NCI-H526 (cell line): ENCODE measurements around the gene NLRP6.
A peak's percentile ranks its signal among the peaks of the same experiment; 100 is the strongest.
"Not testable (repeated sequence)": the region's sequence is repeated elsewhere in the genome, so short reads cannot be mapped to it uniquely, and the experiment has no call there.

Experiments used
- DNase-seq, 2 experiments: peaks; one replicate each; lab custom pipeline; 2025; lab: John Stamatoyannopoulos, UW

Gene NLRP6

DNA sequence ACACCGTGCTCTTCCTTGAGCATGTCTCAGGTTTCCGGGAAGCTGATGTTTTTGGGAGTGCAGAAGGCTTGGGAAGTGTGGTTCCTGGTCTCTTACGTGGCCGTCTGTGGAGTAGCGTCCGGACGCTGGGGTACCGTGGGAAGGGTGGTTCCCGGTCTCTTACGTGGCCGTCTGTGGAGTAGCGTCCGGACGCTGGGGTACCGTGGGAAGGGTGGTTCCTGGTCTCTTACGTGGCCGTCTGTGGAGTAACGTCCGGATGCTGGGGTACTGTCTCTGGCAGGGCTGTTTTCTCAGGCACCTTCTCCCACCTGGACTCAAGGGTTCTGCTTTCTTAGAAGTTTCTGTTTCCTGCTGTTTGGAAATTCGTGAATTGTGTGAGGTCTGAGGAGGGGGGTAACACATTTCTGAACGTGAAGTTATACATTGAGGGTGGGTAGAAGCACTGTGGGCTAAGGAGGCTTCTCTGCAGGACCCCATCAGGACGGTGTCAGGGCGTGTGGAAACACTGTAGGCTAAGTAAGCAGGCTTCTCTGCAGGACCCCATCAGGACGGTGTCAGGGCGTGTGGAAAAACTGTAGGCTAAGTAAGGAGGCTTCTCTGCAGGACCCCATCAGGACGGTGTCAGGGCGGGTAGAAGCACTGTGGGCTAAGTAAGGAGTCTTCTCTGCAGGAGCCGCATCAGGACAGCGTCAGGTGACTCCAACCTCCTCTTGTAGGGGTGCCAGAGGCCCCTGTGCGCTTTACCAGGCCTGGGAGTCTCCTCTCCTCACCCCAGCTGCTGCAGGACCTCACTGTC lies 47.8 kb downstream of the NLRP6 start:
- no peak for DNase-seq

DNA sequence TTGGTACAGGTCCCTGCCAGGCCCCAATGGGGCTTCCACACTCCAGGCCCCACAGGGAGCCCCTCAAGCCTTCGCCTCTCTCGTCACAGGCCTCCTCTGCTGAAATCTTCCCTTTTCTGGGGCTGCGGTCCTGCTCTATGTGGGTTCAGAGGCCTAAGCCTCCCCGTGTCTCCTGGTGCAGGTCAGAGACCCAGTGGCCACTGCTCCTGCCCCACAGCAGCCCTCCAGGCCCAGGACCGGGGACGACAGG lies 48.3 kb downstream of the NLRP6 start:
- DNase-seq, result no peak

DNA sequence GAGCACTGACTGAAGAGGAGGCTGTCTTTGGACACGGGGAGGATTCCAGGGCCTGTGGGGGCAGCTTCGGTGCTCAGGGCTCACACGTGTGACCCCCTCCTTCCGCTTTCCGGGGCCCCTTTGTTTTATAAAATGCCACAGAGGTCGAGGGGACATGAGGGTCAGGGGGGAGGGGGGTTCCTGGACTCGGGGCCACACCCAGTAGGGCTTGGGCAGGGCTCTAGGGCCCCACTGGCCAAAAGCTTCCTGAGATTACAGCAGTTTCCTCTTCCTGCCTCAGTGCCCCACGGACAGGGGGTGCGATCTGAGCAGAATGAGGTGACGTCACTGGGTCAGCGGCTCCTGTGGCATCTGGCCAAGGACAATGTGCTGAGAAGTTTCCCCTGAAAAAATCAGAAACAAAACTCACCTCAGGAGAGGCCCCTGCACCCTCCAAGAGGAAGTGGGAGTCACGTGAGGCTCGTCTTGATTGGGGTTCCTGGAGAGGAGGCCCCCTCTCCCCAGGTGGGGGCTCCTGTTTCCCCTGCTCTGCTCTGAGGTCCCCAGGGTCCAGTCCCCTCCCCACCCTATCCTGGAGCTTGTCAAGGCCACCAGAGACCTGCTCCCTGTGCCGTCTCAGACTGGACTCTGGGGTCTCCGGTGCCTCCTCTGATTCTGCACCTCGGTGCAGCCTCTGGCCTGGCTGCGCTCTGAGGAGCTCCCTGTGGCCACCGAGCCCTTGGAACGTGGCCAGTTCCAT lies 48.8 kb downstream of the NLRP6 start:
- DNase-seq, result no peak

DNA sequence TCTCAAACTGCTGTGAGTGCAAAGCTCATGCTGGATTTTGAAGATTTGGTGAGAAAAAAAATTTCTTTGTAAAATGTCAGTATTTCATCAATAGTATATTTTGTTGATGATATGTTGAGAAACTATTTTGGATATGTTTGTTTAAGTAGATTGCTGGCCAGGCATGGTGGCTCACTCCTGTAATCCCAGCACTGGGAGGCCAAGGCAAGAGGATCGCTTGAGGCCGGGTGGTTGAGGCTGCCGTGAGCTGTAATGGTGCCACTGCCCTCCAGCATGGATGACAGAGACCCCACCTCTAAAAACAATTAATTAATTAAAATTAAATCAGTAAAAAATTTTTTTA lies 49.3 kb downstream of the NLRP6 start:
- DNase-seq, result no peak

DNA sequence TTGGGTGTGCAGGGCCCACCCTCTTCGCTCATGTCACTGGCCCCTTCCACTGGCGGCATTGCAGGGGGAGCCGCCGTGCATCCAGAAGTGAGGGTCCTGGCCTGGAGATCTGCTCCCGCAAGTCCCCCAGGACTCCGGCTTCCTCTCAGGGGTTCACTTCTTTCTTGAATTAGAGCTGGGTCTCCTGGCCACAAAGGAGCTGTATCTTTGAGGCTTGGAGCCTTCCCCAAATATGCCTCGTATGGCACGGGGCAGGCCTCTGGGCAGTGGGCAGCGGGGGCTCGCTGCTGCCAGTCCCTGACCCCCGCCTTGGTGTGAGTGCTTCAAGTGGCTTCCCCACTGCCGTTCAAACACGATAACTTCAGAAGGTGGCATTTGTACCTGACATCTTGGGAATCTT lies 49.8 kb downstream of the NLRP6 start:
- no peak for DNase-seq

DNA sequence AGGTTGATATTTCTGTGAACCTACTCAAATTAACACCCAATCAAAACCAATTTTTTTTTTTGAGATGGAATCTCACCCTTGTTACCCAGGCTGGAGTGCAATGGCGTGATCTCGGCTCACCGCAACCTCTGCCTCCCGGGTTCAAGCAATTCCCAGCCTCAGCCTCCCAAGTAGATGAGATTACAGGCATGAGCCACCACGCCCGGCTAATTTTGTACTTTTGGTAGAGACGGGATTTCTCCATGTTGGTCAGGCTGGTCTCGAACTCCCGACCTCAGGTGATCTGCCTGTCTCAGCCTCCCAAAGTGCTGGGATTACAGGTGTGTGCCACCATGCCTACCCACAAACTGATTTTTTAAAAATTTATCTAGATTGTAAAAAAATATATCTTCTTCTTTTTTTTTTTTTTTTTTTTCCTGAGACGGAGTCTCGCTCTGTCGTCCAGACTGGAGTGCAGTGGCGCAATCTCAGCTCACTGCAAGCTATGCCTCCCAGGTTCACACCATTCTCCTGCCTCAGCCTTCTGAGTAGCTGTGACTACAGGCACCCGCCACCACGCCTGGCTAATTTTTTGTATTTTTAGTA lies 50.4 kb downstream of the NLRP6 start:
- DNase-seq, result not testable (repeated sequence)

DNA sequence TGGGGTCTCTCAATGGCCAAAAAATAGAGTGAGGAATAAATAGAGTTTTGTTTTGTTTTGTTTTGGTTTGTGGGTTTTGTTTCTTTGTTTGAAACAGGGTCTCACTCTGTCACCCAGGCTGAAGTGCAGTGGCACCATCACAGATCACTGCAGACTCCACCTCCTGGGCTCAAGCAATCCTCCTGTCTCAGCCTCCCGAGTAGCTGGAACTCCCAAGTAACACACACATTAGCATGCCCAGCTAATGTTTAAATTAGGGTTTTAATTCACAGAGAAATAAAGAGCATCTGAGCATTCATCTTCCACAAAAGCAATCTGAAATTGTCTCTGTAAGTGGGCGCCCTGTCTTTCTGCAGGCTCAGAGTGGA lies 51.7 kb downstream of the NLRP6 start:
- DNase-seq, result no peak

DNA sequence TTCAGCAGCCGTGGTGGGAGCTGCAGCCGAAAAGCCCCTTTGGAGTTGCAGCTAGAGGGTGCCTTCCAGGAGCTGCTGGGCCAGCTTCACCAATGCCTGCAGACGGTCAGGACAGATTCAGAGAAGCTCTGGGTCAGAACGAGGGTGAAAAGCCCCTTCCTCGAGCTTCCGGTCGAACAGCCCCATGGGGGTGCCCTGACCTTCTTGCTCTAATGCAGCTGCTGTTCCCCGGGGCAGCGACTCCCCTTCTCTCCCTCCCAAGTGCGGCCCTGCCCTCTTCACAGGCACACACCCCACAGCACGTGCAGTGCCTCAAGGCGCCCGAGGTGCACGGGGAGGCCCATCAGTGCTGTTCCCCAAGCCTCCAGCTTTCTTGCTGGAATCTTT lies 52.1 kb downstream of the NLRP6 start:
- DNase-seq, result no peak

DNA sequence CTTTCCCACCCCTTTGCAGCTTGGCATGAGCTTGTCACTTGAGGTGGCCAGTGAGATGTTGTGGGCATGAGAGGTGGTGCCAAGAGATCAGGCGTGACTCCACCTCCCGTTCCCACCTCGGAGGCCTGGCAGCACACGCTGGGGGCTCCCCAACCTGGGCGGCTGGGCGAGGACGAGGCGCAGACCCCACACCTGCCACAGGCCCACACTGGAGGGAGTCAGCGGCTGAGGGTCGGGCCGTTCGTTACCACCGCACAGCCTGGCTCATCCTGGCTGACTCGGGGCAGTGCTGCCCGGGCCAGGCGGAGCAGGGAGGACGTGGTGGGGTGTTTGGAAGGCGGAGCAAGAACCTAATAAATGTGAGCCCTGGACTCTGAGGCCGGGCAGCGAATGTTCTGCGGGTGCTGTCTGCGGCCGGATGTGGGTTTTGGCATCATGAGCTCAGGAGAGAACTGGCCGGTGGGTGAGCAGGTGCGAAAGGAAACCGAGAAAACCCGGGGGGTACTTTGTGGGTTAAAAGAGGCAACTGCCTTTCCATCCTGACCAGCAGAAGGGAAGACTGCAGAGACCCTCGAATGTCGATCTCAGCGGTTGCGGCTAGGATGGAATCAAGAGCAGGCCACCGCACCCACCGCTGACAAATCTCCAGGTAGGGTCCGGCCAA lies 52.6 kb downstream of the NLRP6 start:
- no peak for DNase-seq

DNA sequence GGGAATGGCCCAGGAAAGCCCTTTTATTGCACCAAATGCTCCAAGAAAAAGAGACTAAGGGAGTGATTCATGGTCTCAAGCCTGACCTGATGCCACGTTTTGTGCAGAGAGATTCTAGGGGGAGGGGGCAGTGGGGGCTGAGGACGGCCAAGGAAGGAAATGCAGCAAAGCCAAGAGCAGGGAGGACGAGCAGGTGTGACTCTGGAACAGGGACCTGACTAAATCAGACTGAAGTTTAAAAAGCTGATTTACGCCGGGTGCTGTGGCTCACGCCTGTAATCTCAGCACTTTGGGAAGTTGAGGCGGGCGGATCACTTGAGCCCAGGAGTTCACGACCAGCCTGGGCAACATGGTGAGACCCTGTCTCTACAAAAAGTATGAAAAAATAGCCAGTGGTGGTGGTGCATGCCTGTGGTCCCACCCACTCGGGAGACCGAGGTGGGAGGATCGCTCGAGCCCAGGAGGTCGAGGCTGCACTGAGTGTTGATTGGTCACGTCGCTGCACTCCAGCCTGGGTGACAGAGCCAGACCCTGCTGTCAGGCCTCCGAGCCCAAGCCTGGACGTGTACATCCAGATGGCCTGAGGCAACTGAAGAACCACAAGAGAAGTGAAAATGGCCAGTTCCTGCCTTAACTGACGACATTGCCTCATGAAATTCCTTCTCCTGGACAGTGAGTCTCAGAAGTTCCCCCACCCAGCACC lies 53.3 kb downstream of the NLRP6 start:
- DNase-seq, result no peak

DNA sequence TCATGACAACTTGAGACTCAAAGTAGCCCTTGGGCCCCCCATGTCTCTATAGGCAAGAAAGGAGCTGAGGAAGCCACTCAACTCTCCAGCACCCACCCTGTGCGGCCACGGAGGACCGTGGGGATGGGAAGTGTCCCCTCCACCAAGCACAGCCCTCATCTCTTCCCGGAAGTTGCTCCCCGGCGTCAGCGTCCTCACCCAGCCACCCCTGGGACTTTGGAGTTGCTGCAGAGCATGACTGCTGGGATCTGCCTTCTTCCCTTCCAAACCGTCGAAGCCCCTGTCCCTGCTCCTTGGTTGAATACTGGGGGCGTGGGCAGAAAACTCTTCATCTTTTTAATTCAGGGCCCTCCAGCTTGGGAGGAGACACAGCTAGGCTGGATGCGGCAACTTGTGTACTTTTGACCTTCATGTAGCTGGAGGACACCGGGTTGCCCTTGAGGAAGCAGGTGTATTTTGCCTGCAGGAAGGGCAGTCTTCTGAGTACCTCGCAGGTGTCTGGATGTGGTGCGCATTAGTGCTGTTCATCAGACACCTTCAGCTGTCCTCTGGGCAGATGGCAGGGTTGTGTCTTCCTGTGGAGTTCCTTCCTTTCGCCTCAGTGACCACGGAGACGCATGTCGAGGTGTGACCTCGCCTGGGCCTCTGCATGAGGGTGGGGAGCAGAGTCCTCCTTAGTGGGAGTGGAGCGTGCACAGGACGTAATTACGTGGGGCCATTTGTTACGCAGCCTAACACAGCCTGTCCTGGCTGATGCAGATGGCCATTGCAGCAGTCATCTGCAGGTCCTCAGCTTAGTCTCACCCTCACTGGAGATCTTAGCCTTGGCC lies 54.7 kb downstream of the NLRP6 start:
- no peak for DNase-seq

DNA sequence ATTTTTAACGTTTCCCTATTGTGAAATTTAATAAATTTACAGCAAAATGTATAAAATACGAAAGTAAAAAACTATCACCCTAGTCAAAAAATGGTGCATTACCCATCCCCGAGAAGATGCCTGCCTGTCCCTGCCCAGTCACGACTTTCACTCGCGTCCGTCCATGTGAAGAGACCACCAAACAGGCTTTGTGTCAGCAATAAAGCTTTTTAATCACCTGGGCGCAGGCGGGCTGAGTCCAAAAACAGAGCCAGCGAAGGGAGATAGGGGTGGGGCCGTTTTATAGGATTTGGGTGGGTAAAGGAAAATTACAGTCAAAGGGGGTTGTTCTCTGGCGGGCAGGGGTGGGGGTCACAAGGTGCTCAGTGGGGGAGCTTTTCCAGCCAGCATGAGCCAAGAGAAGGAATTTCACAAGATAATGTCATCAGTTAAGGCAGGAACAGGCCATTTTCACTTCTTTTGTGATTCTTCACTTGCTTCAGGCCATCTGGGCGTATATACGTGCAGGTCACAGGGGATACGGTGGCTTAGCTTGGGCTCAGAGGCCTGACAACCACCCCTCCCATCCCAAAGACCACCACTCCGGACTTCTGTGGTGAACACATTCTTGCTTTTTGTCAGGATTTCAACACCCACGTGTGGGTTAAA lies 55.5 kb downstream of the NLRP6 start:
- DNase-seq, result not testable (repeated sequence)

DNA sequence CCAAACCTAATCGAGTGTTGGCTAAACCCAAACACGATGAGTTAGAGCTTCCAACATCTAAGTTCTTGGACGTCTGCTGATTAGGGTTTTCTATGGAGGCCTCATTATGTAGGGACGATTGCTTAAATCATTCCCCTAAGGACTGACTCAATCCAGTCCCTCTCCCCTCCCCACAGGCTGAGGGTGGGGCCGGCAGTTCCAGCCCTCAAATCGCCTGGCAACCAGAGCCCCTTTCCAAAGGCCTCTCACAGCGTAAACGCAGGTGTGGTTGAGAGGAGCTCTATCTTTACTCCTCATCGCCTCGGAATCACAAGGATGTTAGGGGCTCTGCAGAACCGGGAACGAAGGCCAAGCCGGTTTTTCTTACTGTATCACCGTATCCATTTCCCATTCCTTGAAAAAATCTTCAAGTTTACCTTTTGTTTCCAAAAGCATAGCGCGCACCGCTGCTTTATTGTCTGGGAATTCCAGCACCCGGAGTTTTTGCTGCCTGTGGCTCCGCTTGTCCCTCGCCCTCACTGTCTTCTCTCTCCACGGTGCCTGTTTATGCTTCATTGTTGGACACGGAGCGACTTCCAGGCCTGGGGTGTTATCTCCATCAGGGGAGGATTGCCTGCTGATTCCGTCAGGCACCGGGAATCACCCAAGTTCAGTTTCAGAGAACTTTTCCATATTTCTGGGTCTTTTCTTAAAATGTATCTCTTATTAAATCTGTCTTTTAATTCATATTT lies 56.2 kb downstream of the NLRP6 start:
- DNase-seq, result peak; percentile 58 to 72
